HG02678 (cell line): ENCODE data around the gene KIF24.
"Not testable (repeated sequence)": the region's sequence is repeated elsewhere in the genome, so short reads cannot be mapped to it uniquely, and the experiment has no call there.

Source experiments
- ATAC-seq: cut with Tn5 transposase; IDR thresholded peaks from one replicate; pipeline ENCODE4 v1.9.1; 2021; ENCODE audit warnings: mild to moderate bottlenecking, moderate library complexity; ENCODE audit not compliant: unreplicated experiment

KIF24 gene

DNA sequence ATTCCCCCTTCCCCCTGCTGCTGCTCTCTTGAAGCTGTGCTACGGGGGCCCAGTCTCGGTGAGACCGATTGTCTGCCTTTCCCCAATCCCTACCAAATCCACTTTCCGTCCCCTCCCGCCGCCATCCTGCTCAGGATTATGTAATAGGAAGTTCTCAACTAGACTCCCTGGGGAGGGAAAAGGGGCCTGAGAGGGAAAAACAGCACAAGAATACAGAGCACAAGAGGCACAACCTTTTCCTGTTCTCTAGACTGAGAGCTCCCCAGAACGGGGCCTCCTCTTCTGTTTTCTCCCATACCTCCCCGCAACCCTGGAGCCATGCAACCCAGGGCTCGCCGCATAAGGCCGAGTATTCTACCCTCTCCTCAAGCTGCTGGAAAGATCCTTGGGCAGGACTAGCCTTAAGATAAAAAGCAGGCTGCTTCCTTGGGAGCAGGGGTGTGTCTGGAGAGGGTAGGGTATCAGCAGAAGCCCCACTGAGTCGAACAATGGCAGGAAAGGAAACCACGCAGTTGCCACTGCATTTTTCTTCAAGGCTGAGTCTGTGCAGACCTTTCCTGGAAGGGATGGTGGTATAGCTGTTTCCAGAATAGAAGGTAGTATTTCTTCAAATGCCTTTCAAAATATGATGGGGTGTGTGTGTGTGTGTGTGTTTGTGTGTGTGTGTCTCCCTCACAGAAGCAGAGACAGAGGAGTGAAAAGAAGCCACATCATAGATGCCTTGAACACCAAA, 34.7 kb upstream of the KIF24 start:
- no peak for ATAC-seq

DNA sequence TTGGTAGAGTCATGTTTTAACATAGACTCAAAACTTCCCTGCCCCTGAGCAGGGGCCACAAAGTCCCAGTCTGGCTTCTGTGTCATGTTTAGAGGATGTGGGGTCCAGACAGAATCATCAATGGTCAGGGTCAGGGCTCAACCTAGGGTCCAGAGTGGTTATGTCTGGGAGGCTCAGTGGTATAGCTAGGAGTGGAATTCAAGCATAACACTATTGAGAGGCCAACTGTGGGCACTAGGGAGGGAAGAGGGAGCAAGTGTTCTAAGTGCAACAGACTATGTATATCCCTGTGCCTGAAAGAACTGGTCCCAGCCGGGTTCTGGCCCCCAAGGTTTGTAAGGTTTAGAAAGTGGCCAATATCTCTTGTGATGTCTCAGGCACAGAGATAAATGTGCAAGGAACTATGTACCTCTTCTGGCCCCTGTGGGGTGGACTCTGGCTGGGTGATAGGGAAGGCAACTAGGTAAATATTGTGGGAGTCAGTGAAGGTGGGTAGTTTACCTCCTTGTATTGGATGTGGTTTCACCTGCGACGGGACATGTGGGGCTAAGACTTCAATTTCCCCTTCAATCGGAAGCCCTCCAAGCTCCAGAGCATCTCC, 33.6 kb upstream of the KIF24 start:
- no peak for ATAC-seq

DNA sequence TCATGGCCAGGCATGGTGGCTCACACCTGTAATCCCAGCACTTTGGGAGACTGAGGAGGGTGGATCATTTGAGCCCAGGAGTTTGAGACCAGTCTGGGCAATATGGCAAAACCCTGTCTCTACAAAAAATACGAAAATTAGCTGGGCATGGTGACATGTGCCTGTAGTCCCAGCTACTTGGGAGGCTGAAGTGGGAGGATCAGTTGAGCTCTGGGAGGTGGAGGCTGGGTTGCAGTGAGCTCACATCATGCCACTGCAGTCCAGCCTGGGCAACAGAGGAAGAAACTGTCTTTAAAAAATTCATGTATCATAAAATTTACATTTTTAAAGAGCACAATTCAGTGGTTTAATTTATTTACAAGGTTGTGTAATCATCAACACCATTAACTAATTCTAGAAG, 23.9 kb upstream of the KIF24 start:
- not testable (repeated sequence) for ATAC-seq

DNA sequence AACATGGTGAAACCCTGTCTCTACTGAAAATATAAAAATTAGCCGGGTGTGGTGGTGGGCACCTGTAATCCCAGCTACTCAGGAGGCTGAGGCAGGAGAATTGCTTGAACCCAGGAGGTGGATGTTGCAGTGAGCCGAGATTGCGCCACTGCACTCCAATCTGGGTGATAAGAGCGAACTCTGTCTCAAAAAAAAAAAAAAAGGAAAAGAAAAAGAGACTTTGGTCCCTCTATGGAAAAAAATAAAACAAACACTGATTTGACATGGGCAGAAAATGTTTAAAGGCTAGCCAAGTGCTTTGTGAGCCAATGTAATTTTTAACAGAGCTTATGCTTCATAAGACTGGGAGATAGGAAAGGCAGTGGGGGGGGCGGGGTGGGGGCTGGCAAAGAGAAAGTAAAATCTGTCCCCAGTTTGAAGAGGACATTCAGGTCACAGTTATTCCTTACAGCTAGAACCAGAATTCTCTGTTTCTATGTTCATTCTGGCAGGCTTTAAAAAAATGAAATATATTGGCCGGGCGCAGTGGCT, 23.1 kb upstream of the KIF24 start:
- not testable (repeated sequence) for ATAC-seq

DNA sequence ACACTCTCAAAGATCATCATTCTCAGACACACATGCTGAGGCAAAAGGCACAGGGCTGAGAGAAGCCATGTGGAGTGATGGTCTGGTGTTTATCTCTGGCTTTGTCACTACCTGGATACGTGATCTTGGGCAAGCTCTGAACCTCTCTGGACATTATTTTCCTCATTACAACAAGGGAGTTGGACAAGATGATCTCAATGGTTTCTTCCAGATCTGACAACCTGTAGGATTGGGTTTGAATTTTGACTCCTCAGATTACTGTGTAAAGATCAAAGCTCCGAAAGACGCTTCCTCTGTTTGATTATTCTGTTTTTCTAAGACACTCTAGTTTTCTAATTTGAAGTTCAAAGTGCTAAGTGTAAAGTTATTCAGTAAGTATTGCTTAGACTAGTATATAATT, 20.3 kb upstream of the KIF24 start:
- no peak for ATAC-seq

DNA sequence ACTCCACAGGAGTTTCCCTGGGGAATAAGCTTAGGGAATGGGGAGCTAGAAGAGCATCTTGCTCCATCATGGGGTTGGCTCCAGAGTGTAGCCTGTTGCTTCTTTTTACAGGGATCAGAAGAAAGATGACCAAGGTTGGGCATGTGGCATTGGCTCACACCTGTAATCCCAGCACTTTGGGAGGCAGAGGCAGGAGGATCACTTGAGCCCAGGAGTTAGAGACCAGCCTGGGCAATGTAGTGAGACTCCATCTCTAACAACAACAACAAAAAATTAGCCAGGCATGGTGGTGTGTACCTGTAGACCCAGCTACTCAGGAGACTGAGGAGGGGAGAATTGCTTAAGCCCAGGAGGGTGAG, 18.7 kb upstream of the KIF24 start:
- ATAC-seq: no peak

DNA sequence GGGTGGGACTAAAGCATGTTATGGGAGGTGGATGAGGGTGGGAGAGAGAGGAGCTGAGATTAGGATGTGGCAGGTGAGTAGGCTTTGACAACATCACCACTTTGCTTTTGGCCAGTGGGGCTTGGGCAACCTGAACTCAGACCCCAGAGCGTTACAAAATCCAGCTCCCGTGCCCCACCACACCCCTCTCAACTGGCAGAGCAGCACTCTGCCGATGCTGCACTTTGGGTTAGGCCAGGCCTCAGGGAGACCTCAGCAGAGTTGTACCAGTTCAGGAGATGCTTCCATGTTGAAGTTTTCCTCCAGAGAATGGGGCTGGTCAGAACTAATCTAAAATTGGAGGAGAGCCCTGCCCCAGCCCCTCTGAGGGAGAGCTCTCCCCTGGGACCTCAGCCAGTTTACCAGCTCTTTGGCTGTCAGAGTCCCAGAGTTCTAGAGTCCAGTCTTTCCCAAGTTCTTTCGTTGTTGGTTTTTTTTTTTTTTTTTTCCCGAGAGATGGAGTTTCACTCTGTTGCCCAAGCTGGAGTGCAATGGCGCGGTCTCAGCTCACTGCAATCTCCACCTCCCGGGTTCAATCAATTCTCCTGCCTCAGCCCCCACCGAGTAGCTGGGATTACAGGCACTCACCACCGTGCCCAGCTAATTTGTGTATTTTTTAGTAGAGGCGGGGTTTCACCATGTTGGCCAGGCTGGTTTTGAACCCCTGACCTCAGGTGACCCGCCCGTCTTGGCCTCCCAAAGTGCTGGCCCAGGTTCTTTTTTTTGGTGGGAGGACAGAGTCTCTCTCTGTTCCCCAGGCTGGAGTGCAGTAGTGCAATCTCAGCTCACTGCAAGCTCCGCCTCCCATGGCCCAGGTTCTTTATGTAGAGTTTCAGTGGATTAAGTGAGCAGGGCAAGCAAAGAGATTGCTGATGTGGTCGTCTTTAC, 18.1 kb upstream of the KIF24 start:
- ATAC-seq: no peak

DNA sequence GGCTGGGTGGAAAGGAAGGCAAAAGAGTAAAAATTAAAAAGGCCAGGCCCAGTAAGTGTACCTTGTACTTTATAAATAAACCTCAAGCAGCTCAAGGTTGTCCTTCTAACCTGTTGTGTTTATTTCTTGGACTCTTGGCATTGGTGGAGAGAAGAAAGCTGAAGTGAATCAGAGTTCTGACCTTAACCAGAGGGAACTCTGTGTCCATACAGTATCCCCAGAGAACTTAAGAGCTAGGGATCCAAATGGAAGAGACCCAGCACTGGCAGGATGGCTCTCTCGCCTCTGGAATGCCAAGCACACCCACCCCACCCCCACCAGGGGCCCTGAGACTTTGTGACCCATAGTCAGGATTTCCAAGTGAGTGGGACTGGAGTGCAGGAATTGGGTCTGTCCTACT, 14.5 kb upstream of the KIF24 start:
- no peak for ATAC-seq

DNA sequence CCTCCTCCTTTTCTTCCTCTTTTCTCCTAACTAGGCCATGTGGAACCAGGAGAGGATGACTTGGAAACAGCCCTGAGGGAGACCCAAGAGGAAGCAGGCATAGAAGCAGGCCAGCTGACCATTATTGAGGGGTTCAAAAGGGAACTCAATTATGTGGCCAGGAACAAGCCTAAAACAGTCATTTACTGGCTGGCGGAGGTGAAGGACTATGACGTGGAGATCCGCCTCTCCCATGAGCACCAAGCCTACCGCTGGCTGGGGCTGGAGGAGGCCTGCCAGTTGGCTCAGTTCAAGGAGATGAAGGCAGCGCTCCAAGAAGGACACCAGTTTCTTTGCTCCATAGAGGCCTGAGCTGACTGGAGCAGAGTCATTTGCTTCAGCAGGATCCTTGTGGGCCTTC, 14.0 kb upstream of the KIF24 start:
- no peak for ATAC-seq

DNA sequence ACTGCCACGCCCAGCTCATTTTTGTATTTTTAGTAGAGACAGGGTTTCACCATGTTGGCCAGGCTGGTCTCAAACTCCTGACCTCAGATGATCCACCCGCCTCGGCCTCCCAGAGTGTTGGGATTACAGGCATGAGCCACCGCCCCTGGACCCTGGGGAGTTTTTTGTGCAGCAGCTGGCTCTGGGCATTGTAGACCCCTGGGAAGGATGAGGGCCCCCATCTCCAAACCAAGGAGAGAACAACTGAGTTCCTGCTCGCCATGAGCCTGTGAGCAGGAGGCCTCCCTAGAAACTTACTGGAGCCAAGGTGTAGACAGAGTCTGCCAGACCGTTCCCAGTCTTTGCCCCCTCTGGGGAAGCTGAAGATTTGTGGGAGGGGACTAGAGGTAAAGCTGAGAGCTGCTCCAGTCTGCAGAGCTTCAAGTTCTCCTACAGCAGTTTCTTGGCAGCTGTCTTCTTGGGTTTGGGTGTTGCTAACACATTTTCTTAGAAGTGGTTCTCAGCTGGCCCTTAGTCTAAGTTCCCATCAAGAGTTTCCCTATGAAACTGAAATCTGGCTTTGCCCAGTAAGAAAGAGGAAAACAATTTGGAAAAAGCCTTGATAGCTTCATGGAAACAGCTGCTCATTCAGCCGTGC, 12.7 kb upstream of the KIF24 start:
- no peak for ATAC-seq

DNA sequence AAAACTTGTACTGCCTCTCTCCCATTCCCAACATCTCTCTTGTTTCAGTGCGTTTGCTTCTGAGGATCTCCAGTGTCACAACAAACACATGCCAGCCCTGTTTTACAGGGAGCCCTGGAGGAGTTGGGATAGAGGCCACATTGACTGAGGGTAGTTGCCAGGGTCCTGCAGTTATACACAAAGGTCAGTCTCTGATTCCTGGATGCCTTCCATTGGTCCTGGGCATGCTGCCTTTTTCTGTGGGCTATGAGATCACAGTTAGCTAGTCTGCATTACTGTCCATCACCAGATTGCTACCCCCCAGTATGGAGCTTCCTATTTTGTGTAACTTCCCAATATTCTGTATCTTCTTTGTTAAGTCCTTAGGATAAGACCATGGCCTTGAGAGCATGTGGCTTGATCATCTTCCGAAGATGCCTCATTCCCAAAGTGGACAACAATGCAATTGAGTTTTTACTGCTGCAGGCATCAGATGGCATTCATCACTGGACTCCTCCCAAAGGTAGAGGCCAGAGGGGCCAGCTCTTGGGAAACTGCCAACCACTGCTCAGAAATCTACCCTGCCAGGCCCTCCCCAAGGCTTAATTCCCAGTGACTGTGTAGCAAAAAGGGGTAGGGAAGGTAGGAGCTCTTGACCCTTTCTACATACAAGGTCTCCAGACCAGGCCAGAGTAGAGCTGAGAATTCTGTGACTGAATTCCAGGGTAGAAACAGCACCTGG, 9.8 kb upstream of the KIF24 start:
- ATAC-seq: no peak

DNA sequence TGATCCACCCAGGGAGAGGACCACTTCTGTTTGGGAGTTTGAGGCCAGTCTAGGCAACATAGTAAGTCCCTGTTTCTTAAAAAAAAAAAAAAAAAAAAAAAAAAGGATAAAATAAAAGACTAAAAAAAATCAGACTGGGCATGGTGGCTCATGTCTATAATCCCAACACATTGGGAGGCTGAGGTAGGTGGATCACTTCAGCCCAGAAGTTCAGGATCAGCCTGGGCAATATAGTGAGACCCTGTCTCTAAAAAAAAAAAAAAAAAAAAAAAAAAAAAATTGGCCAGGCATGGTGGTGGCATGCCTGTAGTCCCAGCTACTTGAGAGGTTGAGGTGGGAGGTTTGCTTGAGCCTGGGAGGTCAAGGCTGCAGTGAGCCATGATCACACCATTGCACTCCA, 9.0 kb upstream of the KIF24 start:
- not testable (repeated sequence) for ATAC-seq

DNA sequence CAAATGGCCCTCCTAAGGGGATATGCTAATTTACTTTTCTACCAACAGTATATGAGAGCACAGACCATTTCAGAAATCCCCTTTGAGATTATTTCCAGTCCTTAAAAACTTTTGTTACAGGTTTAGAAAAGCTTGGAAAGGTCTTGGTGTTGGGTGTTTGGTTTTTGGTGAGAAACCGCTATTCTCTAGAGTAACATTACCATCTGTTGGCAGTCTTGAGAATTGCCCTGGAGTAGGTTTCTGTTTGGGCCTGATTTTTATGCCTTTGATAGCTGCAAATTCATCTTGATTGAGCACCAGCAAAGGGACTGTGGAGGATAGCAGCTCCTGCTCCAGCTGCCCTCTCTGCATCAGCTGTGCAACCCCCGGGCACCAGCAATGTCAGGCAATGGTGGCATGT, 8.3 kb upstream of the KIF24 start:
- ATAC-seq: no peak

DNA sequence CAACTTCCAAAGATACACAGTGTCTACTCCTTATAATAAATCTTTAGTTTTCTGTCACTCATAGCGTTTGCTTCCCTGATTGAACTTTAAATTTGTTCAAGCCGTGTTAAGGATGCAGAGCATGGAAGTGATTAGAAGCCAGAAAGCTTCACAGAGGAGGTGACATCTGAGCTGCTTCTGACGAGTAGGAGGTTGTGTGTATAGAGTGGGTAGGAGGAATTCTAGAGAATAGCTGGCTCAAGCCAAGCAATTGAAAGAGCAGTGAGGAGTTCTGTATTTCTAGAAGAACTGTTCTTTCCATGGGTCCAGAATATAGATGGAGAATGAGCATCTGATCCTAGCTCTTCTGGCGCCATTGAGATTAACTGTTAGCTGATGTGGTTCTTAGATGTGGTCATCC, 6.3 kb upstream of the KIF24 start:
- ATAC-seq: no peak

DNA sequence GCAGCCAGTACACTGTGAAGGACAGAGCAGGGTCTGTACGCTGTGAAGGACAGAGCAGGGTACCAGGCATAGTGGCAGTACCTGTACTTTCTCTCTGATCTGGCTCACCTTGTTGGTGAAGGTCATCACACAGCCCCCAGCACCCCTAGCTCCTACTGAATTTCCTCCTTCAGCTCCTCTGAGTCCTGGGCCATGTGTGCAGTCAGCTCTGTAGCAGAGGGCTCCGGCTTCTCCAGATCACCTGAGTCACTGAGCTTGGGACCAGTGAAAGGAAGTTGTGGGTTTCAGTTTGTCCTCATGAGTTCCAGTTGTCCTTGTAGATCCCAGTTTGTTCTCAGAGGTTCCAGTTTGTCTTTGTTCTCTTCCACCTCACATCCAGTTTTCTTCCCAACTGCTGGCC, 5.8 kb upstream of the KIF24 start:
- ATAC-seq: no peak

DNA sequence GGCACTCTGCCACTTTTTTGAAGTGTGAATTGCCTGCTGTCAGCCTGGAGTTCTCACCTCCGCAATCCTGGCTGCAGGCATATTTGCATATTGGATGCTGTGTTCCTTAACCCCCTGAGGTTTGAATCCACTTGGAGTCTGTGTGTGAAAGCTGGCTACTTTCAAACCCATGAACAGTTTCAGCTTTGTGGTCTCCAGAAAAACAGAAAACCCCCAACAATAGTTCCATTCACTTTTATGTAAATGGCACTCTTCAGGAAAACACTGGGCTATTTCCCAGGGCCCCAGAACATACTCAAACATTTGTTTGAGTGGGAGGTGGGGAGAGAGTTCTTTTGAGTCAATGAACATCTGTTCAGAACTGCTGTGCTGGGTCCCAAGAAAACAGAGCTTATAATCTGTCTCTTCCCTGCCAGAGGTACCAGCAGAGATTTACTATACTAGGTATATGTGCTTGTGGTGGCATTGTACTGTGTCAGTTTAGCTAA, 5.3 kb upstream of the KIF24 start:
- ATAC-seq: no peak

DNA sequence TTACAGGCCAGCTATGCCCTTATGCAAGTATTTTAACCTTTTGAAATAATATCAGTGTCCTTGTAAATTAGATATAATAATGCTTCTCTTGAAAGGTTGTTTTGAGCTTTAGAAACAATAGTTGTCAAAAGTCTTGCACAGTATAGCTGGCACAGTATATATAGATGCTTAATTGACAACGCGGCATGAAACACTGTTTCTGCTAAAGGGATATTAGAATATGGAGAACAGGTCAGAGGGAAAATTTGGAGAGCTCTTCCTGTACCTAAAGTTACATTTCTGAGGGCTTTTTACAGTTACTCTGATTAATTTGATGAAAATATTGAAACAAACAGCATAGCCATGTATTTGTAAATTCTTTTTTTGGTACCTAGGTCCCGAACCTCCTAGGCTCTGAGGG, 4.8 kb upstream of the KIF24 start:
- ATAC-seq: no peak

DNA sequence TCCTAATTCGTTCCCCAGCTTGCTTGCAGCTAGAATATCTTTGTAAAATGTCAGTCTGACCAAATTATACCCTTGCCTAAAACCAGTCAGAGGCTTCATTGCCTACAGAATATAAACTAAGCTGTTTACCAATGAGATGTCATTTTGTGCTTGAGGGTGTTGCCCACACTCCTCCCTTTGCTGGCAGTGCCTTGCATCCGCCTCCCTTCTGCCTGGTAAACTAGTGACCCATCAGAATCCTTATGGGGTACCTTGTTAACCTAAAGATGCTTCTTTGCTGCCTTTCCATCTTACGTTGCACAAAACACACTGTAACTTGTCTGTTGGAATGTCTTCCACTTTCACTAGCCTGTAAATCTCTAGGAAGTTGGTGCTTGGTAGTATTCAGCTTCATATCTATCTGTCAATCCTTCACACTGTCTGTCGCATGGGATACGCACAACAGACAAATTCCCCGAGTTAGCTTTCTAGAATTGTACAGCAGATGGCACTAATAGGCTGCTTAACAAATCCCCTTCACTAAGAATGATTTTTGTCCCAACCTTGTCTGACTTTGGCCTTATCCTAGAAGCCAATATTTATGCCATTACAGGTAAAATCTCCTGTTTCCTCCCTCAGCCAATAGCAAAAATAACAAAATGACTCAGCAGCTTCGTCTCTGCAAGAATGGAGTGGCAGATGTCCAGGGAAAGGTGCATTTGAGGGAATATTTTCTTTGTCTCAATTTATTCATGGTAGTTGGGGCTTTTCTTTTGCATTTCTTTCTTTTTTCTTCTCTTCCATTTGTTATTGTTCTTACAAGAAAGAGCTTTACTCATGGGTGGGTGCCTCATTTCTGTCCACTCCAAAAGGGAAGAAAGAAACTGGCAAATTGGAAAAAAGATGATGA, 3.3 kb upstream of the KIF24 start:
- no peak for ATAC-seq

DNA sequence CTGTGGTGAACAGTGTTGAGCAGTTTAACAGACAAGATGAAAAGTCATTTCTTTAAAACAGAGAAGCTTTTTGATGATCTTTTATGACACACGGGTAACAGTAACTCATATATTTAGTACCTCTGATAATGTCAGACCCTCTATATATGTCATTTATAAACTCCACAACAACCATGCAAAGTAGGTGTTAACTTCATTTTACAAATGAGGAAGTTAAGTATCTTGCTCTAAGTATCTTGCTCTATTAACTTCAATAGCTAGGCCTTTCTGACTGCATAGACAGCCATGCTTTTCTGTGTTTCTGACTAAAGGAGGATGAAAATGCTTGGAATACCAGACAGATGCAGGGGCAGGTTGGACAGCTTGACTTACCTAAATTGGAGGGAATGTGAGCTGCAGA, 2.1 kb upstream of the KIF24 start:
- ATAC-seq: no peak
